Stomach (tissue), 19 donors: ENCODE data around the gene RING1. TPM values are rescaled to one million over a fixed set of nuclear protein-coding genes. Genes with fewer than 3 reads are reported as not detected.

Experiments
- DNase-seq, 2 donors: peaks; one replicate each; pipeline versions ENCODE4 v3.0.0 to v3.0.0-alpha.2; 2013 to 2019
- H3K27ac ChIP-seq, 5 donors: fragments of 200-600 bp in 4 of 5; sonication (generic) in 4 of 5; one replicate each; pipeline ENCODE4 v1.5.1; 2013 to 2019; ENCODE audit warnings: mild to moderate bottlenecking in 1 of 5, moderate library complexity in 1 of 5
- H3K27me3 ChIP-seq, 3 donors: fragments of 200-600 bp; sonication (generic); one replicate each; pipeline ENCODE4 v1.5.1; 2017 to 2019; ENCODE audit warnings: mixed run types in 1 of 3
- H3K36me3 ChIP-seq, 4 donors: fragments of 200-600 bp; sonication (generic); 1 replicate in 3 of 4; 2 replicates in 1 of 4; pipeline ENCODE4 v1.5.1; 2016 to 2019
- H3K4me1 ChIP-seq, 4 donors: fragments of 200-600 bp; sonication (generic); one replicate each; pipeline ENCODE4 v1.5.1; 2016 to 2019
- H3K4me3 ChIP-seq, 4 donors: fragments of 200-600 bp; sonication (generic) in 3 of 4; one replicate each; pipeline ENCODE4 v1.5.1; 2016 to 2019; ENCODE audit warnings: mild to moderate bottlenecking in 1 of 4
- H3K9me3 ChIP-seq, 4 donors: fragments of 200-600 bp; sonication (generic); one replicate each; pipeline ENCODE4 v1.5.1; 2016 to 2019
- CTCF ChIP-seq, 7 experiments: fragments of 450-650 bp in 4 of 7; fragments of 200-600 bp in 3 of 7; sonication (generic) in 3 of 7; IDR thresholded peaks; one replicate each; pipeline ENCODE4 v1.5.1; 2016 to 2019; ENCODE audit warnings: antibody characterized with exemption in 7 of 7, control low read depth in 2 of 7, mild to moderate bottlenecking in 1 of 7
- EP300 ChIP-seq: sonication (generic); formaldehyde crosslinking; IDR thresholded peaks from one replicate; pipeline ENCODE4 v1.6.1; 2017; ENCODE audit warnings: antibody characterized with exemption
- POLR2A ChIP-seq, 4 donors: fragments of 450-650 bp; IDR thresholded peaks; one replicate each; pipeline ENCODE4 v1.6.1; 2016; ENCODE audit warnings: antibody characterized with exemption in 4 of 4, control low read depth in 2 of 4, mild to moderate bottlenecking in 1 of 4, moderate library complexity in 1 of 4
- POLR2AphosphoS5 ChIP-seq, 3 donors: sonication (generic); formaldehyde crosslinking; IDR thresholded peaks; one replicate each; pipeline ENCODE4 v1.6.1; 2016; ENCODE audit warnings: antibody characterized with exemption in 3 of 3
- WGBS, 5 donors: extraction: QIAGEN DNeasy Blood & Tissue Kit in 3 of 5; methylation state at CpG; one replicate each; pipeline versions ENCODE4 v1.1.5 to v1.1.7; 2013 to 2018; 5-methylcytosine and 5-hydroxymethylcytosine counted together
- intact Hi-C: fragments of 100-400 bp; cut with DNase I; formaldehyde crosslinking; loops from one replicate; pipeline ENCODE4 v1.15.1; 2023; ENCODE audit warnings: low total_unique reads
- long read RNA-seq, 10 donors: transcript quantifications; one replicate each; lab custom pipeline, GENCODE V29; 2026
- polyA plus RNA-seq, 3 donors: library from polyadenylated mRNA; stranded (reverse); fragments of 200-250 nt; gene quantifications; one replicate each; pipeline ENCODE4 v1.2.3, GENCODE V29; 2013
- total RNA-seq, 5 donors: library from RNA; depleted of rRNA; stranded (reverse); fragments of >200 nt; gene quantifications; one replicate each; pipeline versions ENCODE4 v1.1.0 to v1.2.3, GENCODE V29; 2014 to 2016
- donor health status: healthy with polysubstance abuse.
- donor health status: Bipolar disorder and iron deficiency.
- donor health status: healthy.

Gene RING1
- 100 to 1,000 TPM in 1 of 5 donors, 10 to 100 TPM in 4; 14.3 to 140 (median 20.7) TPM for total RNA-seq
- 10 to 100 TPM; 35.1 to 45.4 (median 37.4) TPM for polyA plus RNA-seq
- long read RNA-seq, donor 1, transcript RING1-201 (7 exons, 1,752 nt), result major isoform, 5 of 11 reads
- long read RNA-seq, donor 1, partial matches to known transcripts, result 6 of 11 reads
- long read RNA-seq, donor 1, other reads (novel, unspliced or antisense), result 0 of 11 reads
- long read RNA-seq, donor 2, transcript RING1-201 (7 exons, 1,752 nt), result major isoform, 11 of 11 reads
- long read RNA-seq, donor 2, partial matches to known transcripts, result 0 of 11 reads
- long read RNA-seq, donor 2, other reads (novel, unspliced or antisense), result 0 of 11 reads
- long read RNA-seq, donor 3, transcript RING1-201 (7 exons, 1,752 nt), result major isoform, 5 of 5 reads
- long read RNA-seq, donor 3, partial matches to known transcripts, result 0 of 5 reads
- long read RNA-seq, donor 3, other reads (novel, unspliced or antisense), result 0 of 5 reads
- long read RNA-seq, donor 4, partial matches to known transcripts, result 0 of 2 reads
- long read RNA-seq, donor 4, other reads (novel, unspliced or antisense), result 0 of 2 reads
- long read RNA-seq, donor 5, transcript RING1-201 (7 exons, 1,752 nt), result major isoform, 6 of 11 reads
- long read RNA-seq, donor 5, partial matches to known transcripts, result 5 of 11 reads
- long read RNA-seq, donor 5, other reads (novel, unspliced or antisense), result 0 of 11 reads
- long read RNA-seq, donor 6, transcript RING1-201 (7 exons, 1,752 nt), result major isoform, 23 of 48 reads
- long read RNA-seq, donor 6, partial matches to known transcripts, result 24 of 48 reads
- long read RNA-seq, donor 6, other reads (novel, unspliced or antisense), result 0 of 48 reads
- long read RNA-seq, donor 7, transcript RING1-201 (7 exons, 1,752 nt), result major isoform, 10 of 16 reads
- long read RNA-seq, donor 7, partial matches to known transcripts, result 5 of 16 reads
- long read RNA-seq, donor 7, other reads (novel, unspliced or antisense), result 0 of 16 reads
- long read RNA-seq, donor 8, partial matches to known transcripts, result 0 of 4 reads
- long read RNA-seq, donor 8, other reads (novel, unspliced or antisense), result 0 of 4 reads
- long read RNA-seq, donor 9, transcript RING1-201 (7 exons, 1,752 nt), result major isoform, 7 of 12 reads
- long read RNA-seq, donor 9, partial matches to known transcripts, result 5 of 12 reads
- long read RNA-seq, donor 9, other reads (novel, unspliced or antisense), result 0 of 12 reads
- long read RNA-seq, donor 10, partial matches to known transcripts, result 5 of 7 reads
- long read RNA-seq, donor 10, other reads (novel, unspliced or antisense), result 0 of 7 reads

GRCh38 chr6:33208091-33208967 is at the start of gene RING1:
TSS of gene RING1 (plus strand) at chr6:33208500. CDS start at chr6:33208823, 323 bp downstream.
- intact Hi-C loops, result no loop called here
- TF ChIP-seq POLR2AphosphoS5 (IDR thresholded peaks at IDR 0.05) (peak; percentile 99 to 100 (median 99)), POLR2A (IDR thresholded peaks at IDR 0.05) (peak in 2 of 4 donors; percentile 97 to 98), CTCF (IDR thresholded peaks at IDR 0.05) (no peak), EP300 (no peak)
- Histone ChIP-seq H3K36me3 (peaks cover 5 to 38% (median 34%) of the 10 kb centered on the region in 4 donors), H3K9me3 (no peaks in the 10 kb centered on the region), H3K27ac (peak within 1 kb of the TSS; percentile 87 to 97 (median 95)), H3K4me1 (peaks cover 37 to 69% (median 54%) of the 10 kb centered on the region in 4 donors), H3K4me3 (peak within 1 kb of the TSS; percentile 63 to 85 (median 71)), H3K27me3 (peaks cover 0 to 6% (median 5%) of the 10 kb centered on the region in 3 donors)
- 1% methylated on average over 40 to 86 of the region's 86 CpGs for WGBS, 5 donors
- DNase-seq, result peak; percentile 89 to 96

- H3K36me3 ChIP-seq, result no peaks in the 10 kb centered on the region
- H3K4me1 ChIP-seq, result peaks cover 14 to 21% (median 17%) of the 10 kb centered on the region in 4 donors
- intact Hi-C loops, result loop anchor here (5.0 kb wide), 1 partner anchor 87 kb away; no protein-coding TSS in a partner anchor
- no peak for DNase-seq
- H3K27me3 ChIP-seq, result peaks cover 0 to 6% (median 0%) of the 10 kb centered on the region in 3 donors
- no peak overlapping the region for H3K4me3 ChIP-seq
- no peaks in the 10 kb centered on the region for H3K9me3 ChIP-seq
- H3K27ac ChIP-seq, result peak overlapping the region in 1 of 5 donors; percentile 75
- TF ChIP-seq CTCF (IDR thresholded peaks at IDR 0.05) (no peak), POLR2AphosphoS5 (IDR thresholded peaks at IDR 0.05) (no peak), POLR2A (IDR thresholded peaks at IDR 0.05) (no peak), EP300 (no peak)
- 87 to 93% (median 89%) methylated on average over 11 of the region's 11 CpGs for WGBS, 5 donors
Observed at GRCh38 chr6:33160096-33160495, 48.2 kb upstream of the RING1 start.

- Histone ChIP-seq H3K4me3 (peak overlapping the region in 3 of 4 donors; percentile 51 to 57 (median 56)), H3K27ac (peak overlapping the region; percentile 37 to 75 (median 52))
- WGBS, 5 donors, result 23 to 31% (median 25%) methylated on average over 13 of the region's 13 CpGs
Observed at GRCh38 chr6:33160728-33161344, 47.5 kb upstream of the RING1 start.

More at GRCh38 chr6:33160728-33161344, 47.5 kb upstream of the RING1 start:
- Histone ChIP-seq H3K36me3 (no peaks in the 10 kb centered on the region), H3K4me1 (peaks cover 14 to 21% (median 17%) of the 10 kb centered on the region in 4 donors), H3K9me3 (no peaks in the 10 kb centered on the region), H3K27me3 (peaks cover 0 to 6% (median 0%) of the 10 kb centered on the region in 3 donors)
- TF ChIP-seq EP300 (no peak), CTCF (IDR thresholded peaks at IDR 0.05) (no peak), POLR2AphosphoS5 (IDR thresholded peaks at IDR 0.05) (peak in 2 of 3 donors; percentile 2 to 13)
- intact Hi-C loops, result loop anchor here (5.0 kb wide), 1 partner anchor 86 kb away; no protein-coding TSS in a partner anchor
- peak; percentile 62 to 75 for DNase-seq
